ENCODE data around the gene TPCN1. TPM values are rescaled to one million over a fixed set of nuclear protein-coding genes. Genes with fewer than 3 reads are reported as not detected.
A peak's percentile ranks its signal among the peaks of the same experiment; 100 is the strongest.

The TPCN1 gene
- total and polyA plus RNA-seq, 11 donors: 22.6 to 136 (median 80.5) TPM

DNA sequence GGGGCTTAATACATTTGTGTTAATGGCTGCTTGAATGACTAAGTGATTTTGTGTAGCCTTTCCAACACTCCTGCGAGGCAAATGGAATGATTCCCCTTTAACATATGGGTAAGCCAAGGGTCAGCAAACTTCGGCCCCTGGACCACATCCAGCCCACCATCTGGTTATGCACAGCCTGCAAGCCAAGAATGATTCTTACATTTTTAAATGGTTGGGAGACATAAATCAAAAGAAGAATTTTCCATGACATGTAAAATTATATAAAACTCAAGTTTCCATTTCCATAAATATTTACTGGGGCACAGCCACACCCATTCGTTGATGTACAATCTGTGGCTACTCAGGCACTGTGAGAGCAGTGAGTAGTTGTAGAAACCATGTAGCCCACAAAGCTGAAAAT is 104.7 kb downstream of the TPCN1 start:
- peak overlapping the region in 11 of 12 donors; percentile 8 to 73 (median 56) for H3K27ac ChIP-seq
- peaks cover 0 to 41% (median 13%) of the 10 kb centered on the region in 9 donors for H3K36me3 ChIP-seq
- H3K4me3 ChIP-seq: no peak overlapping the region
- DNase-seq (peak; percentile 48 to 81 (median 68)), ATAC-seq (peak in 3 of 4 donors; percentile 25 to 77 (median 55))
- no peaks in the 10 kb centered on the region for H3K27me3 ChIP-seq
- no peak for TF ChIP-seq POLR2A (IDR thresholded peaks at IDR 0.05)
- TF ChIP-seq, protein P1, sequence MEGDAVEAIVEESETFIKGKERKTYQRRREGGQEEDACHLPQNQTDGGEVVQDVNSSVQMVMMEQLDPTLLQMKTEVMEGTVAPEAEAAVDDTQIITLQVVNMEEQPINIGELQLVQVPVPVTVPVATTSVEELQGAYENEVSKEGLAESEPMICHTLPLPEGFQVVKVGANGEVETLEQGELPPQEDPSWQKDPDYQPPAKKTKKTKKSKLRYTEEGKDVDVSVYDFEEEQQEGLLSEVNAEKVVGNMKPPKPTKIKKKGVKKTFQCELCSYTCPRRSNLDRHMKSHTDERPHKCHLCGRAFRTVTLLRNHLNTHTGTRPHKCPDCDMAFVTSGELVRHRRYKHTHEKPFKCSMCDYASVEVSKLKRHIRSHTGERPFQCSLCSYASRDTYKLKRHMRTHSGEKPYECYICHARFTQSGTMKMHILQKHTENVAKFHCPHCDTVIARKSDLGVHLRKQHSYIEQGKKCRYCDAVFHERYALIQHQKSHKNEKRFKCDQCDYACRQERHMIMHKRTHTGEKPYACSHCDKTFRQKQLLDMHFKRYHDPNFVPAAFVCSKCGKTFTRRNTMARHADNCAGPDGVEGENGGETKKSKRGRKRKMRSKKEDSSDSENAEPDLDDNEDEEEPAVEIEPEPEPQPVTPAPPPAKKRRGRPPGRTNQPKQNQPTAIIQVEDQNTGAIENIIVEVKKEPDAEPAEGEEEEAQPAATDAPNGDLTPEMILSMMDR (IDR thresholded peaks at IDR 0.05): no peak
- peaks cover 0 to 18% (median 0%) of the 10 kb centered on the region in 12 donors for H3K9me3 ChIP-seq
- WGBS, 4 donors: 43 to 63% (median 56%) methylated on average over 3 of the region's 3 CpGs
- peaks cover 0 to 45% (median 19%) of the 10 kb centered on the region in 12 donors for H3K4me1 ChIP-seq
- intact Hi-C loops (cut with DNase I): loop anchor here in 1 of 10 donors (5.0 kb wide), 1 partner anchor 41 kb away; no protein-coding TSS in a partner anchor

- peak overlapping the region in 11 of 12 donors; percentile 8 to 73 (median 56) for H3K27ac ChIP-seq
- H3K36me3 ChIP-seq: peaks cover 0 to 44% (median 18%) of the 10 kb centered on the region in 9 donors
- H3K4me1 ChIP-seq: peaks cover 0 to 45% (median 19%) of the 10 kb centered on the region in 12 donors
- TF ChIP-seq, protein P1 (IDR thresholded peaks at IDR 0.05): peak in 5 of 12 donors; percentile 14 to 43 (median 31)
- no peak for TF ChIP-seq POLR2A (IDR thresholded peaks at IDR 0.05)
- peak; percentile 18 to 49 (median 38) for ATAC-seq
- DNase-seq: peak in 2 of 5 donors; percentile 37 to 54
- H3K27me3 ChIP-seq: no peaks in the 10 kb centered on the region
- no peak overlapping the region for H3K4me3 ChIP-seq
- peaks cover 0 to 12% (median 0%) of the 10 kb centered on the region in 12 donors for H3K9me3 ChIP-seq
- WGBS, 4 donors: 50 to 65% (median 54%) methylated on average over 4 of the region's 4 CpGs
- intact Hi-C loops (cut with DNase I): loop anchor here in 1 of 10 donors (5.0 kb wide), 1 partner anchor 40 kb away; no protein-coding TSS in a partner anchor
Measured at GRCh38 chr12:113326775-113327395, 105.6 kb downstream of the TPCN1 start.

DNA sequence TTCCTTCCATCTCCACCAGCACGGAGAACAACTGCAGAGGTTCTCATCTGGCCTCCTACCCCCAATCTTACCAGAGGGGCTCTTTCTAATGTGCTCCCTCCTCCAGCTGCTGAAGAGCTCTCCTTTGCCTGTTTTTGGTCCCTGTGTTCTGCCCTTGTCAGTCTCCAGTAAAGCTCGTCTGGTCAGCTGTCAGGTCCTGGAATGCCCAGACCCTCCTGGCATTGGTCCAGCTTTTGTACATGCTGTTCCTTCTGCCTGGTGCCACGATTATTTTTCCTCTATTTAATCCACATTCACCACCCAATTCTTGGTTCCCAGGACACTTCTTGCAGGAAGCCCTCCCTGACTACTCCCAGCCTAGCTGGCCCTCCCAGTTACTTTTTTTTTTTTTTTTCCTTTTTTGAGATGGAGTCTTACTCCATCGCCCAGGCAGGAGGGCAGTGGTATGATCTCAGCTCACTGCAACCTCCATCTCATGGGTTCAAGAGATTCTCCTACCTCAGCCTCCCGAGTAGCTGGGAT is 107.2 kb downstream of the TPCN1 start:
- Histone ChIP-seq H3K9me3 (no peaks in the 10 kb centered on the region), H3K4me3 (no peak overlapping the region), H3K27ac (peak overlapping the region in 1 of 12 donors; percentile 9), H3K4me1 (peaks cover 0 to 55% (median 26%) of the 10 kb centered on the region in 12 donors), H3K27me3 (no peaks in the 10 kb centered on the region), H3K36me3 (peaks cover 0 to 44% (median 23%) of the 10 kb centered on the region in 9 donors)
- 76 to 79% (median 77%) methylated on average over 5 of the region's 5 CpGs for WGBS, 4 donors
- DNase-seq: no peak
- intact Hi-C loops (cut with DNase I): loop anchor here in 1 of 10 donors (5.0 kb wide), 1 partner anchor 39 kb away; no protein-coding TSS in a partner anchor
- ATAC-seq: no peak
- TF ChIP-seq POLR2A (IDR thresholded peaks at IDR 0.05): no peak
- TF ChIP-seq, protein P1 (IDR thresholded peaks at IDR 0.05): no peak
